ENCODE measurements around the gene ITIH5. TPM values are rescaled to one million over a fixed set of nuclear protein-coding genes. Genes with fewer than 3 reads are reported as not detected.

The ITIH5 gene
- total and polyA plus RNA-seq, 2 of the 8 experiments (the other 6 are each of a cell fraction or from before 2014, with no cell fraction given) = 5.8 to 7.6 TPM

- Histone ChIP-seq H3K79me1 (ENCODE audit: low read depth, low read length) (no peaks in the 10 kb centered on the region), H4K91ac (replicated peaks; ENCODE audit: insufficient read length, low read length) (no peak overlapping the region), H3K56ac (replicated peaks; ENCODE audit: insufficient read length, low read depth, low read length) (no peak overlapping the region), H3K23me2 (ENCODE audit: low read depth, low read length) (no peaks in the 10 kb centered on the region), H3K14ac (ENCODE audit: insufficient read length) (no peak overlapping the region), H4K8ac (ENCODE audit: extremely low read depth, insufficient read depth, low read length) (no peak overlapping the region), H2BK20ac (ENCODE audit: low read length) (peak overlapping the region; percentile 57; the same call in 1 of the 2 replicates), H3K4me1 (replicated peaks in 1 of 4; ENCODE audit: control insufficient read depth in 3 of 4, insufficient read depth in 4 of 4, low read length in 3 of 4) (peaks cover 2 to 21% (median 9%) of the 10 kb centered on the region in 4 experiments), H3K4me3 (ENCODE audit: extremely low read depth in 1 of 4, insufficient read depth in 2 of 4, low read depth in 3 of 4, low read length in 4 of 4) (no peak overlapping the region; a peak in 1 of 8 replicates), H2BK12ac (ENCODE audit: low read depth, low read length) (peak overlapping the region; percentile 28), H3K9ac (replicated peaks in 1 of 4; ENCODE audit: extremely low read depth in 1 of 4, low read depth in 3 of 4, low read length in 3 of 4) (no peak overlapping the region), H3K23ac (ENCODE audit: insufficient read length) (no peak overlapping the region), H3K9me3 (ENCODE audit: insufficient read depth in 2 of 2, low read depth in 1 of 2, low read length in 1 of 2) (no peaks in the 10 kb centered on the region), H3K4ac (replicated peaks; ENCODE audit: insufficient read length, low read depth, low read length) (no peak overlapping the region), H2BK120ac (replicated peaks; ENCODE audit: low read depth, low read length) (no peak overlapping the region), H4K20me1 (replicated peaks in 1 of 2; ENCODE audit: control insufficient read depth in 1 of 2, insufficient read depth in 2 of 2, low read length in 2 of 2) (no peaks in the 10 kb centered on the region), H3K27ac (ENCODE audit: low read depth, low read length) (no peak overlapping the region), H3K36me3 (ENCODE audit: control insufficient read depth in 2 of 4, insufficient read depth in 4 of 4, low read length in 3 of 4) (no peaks in the 10 kb centered on the region), H2BK15ac (ENCODE audit: low read length) (no peak overlapping the region; the same call in 1 of the 2 replicates), H3K18ac (ENCODE audit: extremely low read depth, low read length) (peak overlapping the region; percentile 1; the same call in 1 of the 2 replicates), H3K27me3 (replicated peaks in 1 of 4; ENCODE audit: control insufficient read depth in 3 of 4, extremely low read depth in 1 of 4, insufficient read depth in 3 of 4, low read length in 3 of 4) (no peaks in the 10 kb centered on the region), H3K79me2 (ENCODE audit: control insufficient read depth in 1 of 2, insufficient read depth in 2 of 2, low read length in 2 of 2) (no peaks in the 10 kb centered on the region), H2AFZ (ENCODE audit: low read length) (no peak overlapping the region), H3K4me2 (ENCODE audit: insufficient read depth in 1 of 2, low read depth in 2 of 2, low read length in 2 of 2) (peak overlapping the region in 1 of 2 experiments; percentile 24; a peak in 1 of 4 replicates), H2BK5ac (ENCODE audit: low read depth, low read length) (peak overlapping the region; percentile 26; the same call in 1 of the 2 replicates), H4K5ac (ENCODE audit: insufficient read length, low read depth, low read length) (no peak overlapping the region), H2AK5ac (ENCODE audit: low read depth, low read length) (0 out of 2 replicates have a peak overlapping the region, but pooled peaks have one; percentile 28)
- FAIRE-seq = no peak
- 85% methylated on average over 6 of the region's 6 CpGs; no CpG with 5 or more reads in 1 of the 2 experiments for WGBS, 2 experiments (ENCODE audit: extremely low coverage in 1 of 2, insufficient coverage in 1 of 2, insufficient read length in 1 of 2, insufficient replicate concordance in 2 of 2, low coverage in 1 of 2, low lambda C conversion rate in 2 of 2, missing lambda C conversion rate in 1 of 2)
- ChIA-PET POLR2A (ENCODE audit: partially characterized antibody) (interaction anchor here (0.9 kb wide), 1 partner anchor 11 kb away, joined by 3 read pairs; no protein-coding TSS in a partner anchor), CTCF (ENCODE audit: partially characterized antibody) (interaction anchor here (1.5 to 1.7 kb wide), 2 partner anchors 7 to 81 kb away, joined by 3 to 5 read pairs; no protein-coding TSS in a partner anchor)
- no peak for DNase-seq (ENCODE audit: low read depth in 1 of 2, low spot score in 2 of 2)
- no peak for TF ChIP-seq SUZ12 (IDR thresholded peaks at IDR 0.05; ENCODE audit: low read length)
- no peak for TF ChIP-seq YY1 (IDR thresholded peaks at IDR 0.05; ENCODE audit: low read depth, low read length)
- TF ChIP-seq POLR2AphosphoS5 (IDR thresholded peaks at IDR 0.05; ENCODE audit: low read depth, low read length) = no peak
- no peak for TF ChIP-seq ZNF274 (IDR thresholded peaks at IDR 0.05; ENCODE audit: borderline replicate concordance, extremely low read depth, low read length)
- no peak for TF ChIP-seq RAD21 (IDR thresholded peaks at IDR 0.05 in 1 of 2, conservative IDR thresholded peaks at IDR 0.05 in 1 of 2; ENCODE audit: low read depth in 2 of 2, low read length in 2 of 2)
- no peak for TF ChIP-seq CTCF (IDR thresholded peaks at IDR 0.05; ENCODE audit: control extremely low read depth in 1 of 3, insufficient read depth in 1 of 3, low read depth in 1 of 3, low read length in 3 of 3)
- TF ChIP-seq SAP30 (IDR thresholded peaks at IDR 0.05; ENCODE audit: insufficient read depth, insufficient replicate concordance, low read length) = no peak
- no peak for TF ChIP-seq TBP (IDR thresholded peaks at IDR 0.05; ENCODE audit: low read depth, low read length)
- no peak for TF ChIP-seq TAF7 (optimal IDR thresholded peaks at IDR 0.05; ENCODE audit: borderline replicate concordance, low read depth, low read length)
Measured at GRCh38 chr10:7542189-7542914, 124.4 kb downstream of the ITIH5 start.

Measured in H1 (cell line).